ENCODE measurements around the gene COL21A1. TPM values are rescaled to one million over a fixed set of nuclear protein-coding genes. Genes with fewer than 3 reads are reported as not detected.

COL21A1 gene
- total and polyA plus RNA-seq, 3 experiments from 2014 or later, result not detected

DNA sequence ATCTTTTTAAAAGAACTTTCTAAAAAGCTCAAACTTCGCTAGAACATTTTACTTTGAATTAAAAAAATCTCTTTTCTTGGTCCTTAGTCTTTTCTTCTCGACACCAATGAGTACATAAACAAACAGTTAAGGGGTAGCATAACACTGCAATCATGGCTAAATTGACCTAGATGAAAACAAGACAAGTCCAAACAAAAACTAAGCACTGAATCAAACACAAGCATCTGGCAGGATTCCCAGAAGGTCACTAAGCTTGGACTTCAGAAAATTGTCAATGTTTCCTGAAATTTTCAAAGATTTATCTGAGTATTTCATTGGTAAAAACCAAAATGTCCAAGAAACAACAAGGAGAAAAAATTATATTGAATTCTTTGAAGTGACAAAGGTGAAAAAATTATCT, 5.0 kb downstream of the COL21A1 start:
- Mint-ChIP-seq H3K36me3 (no peaks in the 10 kb centered on the region), H3K9me3 (peaks cover 0 to 4% (median 2%) of the 10 kb centered on the region in 5 donors), H3K27ac (no peak overlapping the region), H3K27me3 (no peaks in the 10 kb centered on the region), H3K4me1 (no peaks in the 10 kb centered on the region), H3K4me3 (no peak overlapping the region)
- no peak overlapping the region for H3K27ac ChIP-seq (ENCODE audit: low read depth, low read length)
- no peaks in the 10 kb centered on the region for H3K9me3 ChIP-seq (ENCODE audit: low read length)
- ChIA-PET CTCF (no interaction called here), POLR2A (no interaction called here)
- no peak overlapping the region for H3K4me3 ChIP-seq (ENCODE audit: low read length)
- H3K36me3 ChIP-seq (ENCODE audit: insufficient read depth, low read length), result no peaks in the 10 kb centered on the region
- H3K4me1 ChIP-seq (ENCODE audit: insufficient read depth, low read length), result no peaks in the 10 kb centered on the region
- no peak for DNase-seq
- no peaks in the 10 kb centered on the region for H3K27me3 ChIP-seq (ENCODE audit: insufficient read depth, low read length, poor library complexity, severe bottlenecking)

DNA sequence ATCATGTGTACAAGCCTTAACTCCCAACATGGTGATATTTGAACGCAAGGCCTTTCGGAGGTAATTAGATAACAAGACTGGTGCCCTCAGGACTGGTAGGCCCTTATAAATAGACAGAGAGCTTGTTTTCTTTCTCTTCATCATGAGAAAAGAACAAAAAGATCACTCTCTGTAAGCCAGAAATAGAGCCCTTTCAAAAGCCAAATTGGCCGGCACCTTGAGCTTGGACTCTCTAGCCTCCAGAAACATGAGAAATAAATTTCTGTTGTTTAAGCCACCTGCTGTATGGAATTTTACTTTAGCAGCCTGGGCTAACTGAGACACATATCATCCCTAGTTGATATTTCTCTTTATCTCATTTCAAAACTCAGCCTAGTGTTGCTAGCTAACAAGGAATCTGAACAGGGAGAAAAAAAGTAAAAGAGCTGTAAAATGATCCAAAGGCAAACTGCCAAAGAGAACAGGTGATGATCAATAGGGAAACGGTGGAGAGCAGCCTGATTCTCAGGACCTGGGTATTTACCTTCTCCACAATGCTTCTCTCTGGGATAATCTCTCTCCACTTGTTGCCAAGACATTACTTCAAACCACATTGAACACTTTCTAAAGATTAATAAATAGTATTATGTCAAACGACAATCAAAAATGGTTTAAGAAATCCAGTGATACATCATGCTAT, 6.1 kb downstream of the COL21A1 start:
- no peak overlapping the region for H3K27ac Mint-ChIP-seq
- Histone ChIP-seq H3K9me3 (ENCODE audit: low read length) (no peaks in the 10 kb centered on the region), H3K27me3 (ENCODE audit: insufficient read depth, low read length, poor library complexity, severe bottlenecking) (no peaks in the 10 kb centered on the region), H3K4me1 (ENCODE audit: insufficient read depth, low read length) (no peaks in the 10 kb centered on the region), H3K36me3 (ENCODE audit: insufficient read depth, low read length) (no peaks in the 10 kb centered on the region), H3K27ac (ENCODE audit: low read depth, low read length) (no peak overlapping the region), H3K4me3 (ENCODE audit: low read length) (no peak overlapping the region)
- H3K9me3 Mint-ChIP-seq, result peaks cover 0 to 4% (median 3%) of the 10 kb centered on the region in 5 donors
- H3K4me3 Mint-ChIP-seq, result no peak overlapping the region
- POLR2A ChIA-PET, result no interaction called here
- H3K4me1 Mint-ChIP-seq, result no peaks in the 10 kb centered on the region
- no peaks in the 10 kb centered on the region for H3K36me3 Mint-ChIP-seq
- H3K27me3 Mint-ChIP-seq, result no peaks in the 10 kb centered on the region
- no peak for DNase-seq
- CTCF ChIA-PET, result no interaction called here

DNA sequence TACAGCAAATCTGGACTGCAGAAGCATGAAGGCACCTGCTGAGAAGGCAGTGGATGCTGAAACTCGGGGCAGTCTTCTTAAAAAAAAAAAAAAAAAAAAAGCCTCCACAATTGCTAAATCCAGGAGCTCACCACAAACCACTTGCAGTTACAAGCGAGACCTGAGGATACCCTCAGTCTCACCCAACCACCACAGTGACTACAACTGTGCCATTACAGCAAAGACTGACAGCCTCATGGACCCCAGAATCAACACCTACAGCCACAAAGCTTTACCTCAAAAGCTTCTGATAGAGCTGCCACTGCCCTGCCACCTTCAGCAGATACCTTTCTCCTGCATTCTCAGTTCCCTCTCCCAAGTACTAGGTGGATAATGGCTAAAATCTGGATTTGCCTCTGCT, 9.0 kb downstream of the COL21A1 start:
- H3K4me1 Mint-ChIP-seq, result no peaks in the 10 kb centered on the region
- H3K4me3 ChIP-seq (ENCODE audit: low read length), result no peak overlapping the region
- H3K9me3 Mint-ChIP-seq, result peaks cover 0 to 14% (median 0%) of the 10 kb centered on the region in 5 donors
- no peak overlapping the region for H3K27ac Mint-ChIP-seq
- H3K27me3 ChIP-seq (ENCODE audit: insufficient read depth, low read length, poor library complexity, severe bottlenecking), result no peaks in the 10 kb centered on the region
- no peaks in the 10 kb centered on the region for H3K36me3 ChIP-seq (ENCODE audit: insufficient read depth, low read length)
- H3K4me1 ChIP-seq (ENCODE audit: insufficient read depth, low read length), result no peaks in the 10 kb centered on the region
- H3K27me3 Mint-ChIP-seq, result no peaks in the 10 kb centered on the region
- H3K9me3 ChIP-seq (ENCODE audit: low read length), result no peaks in the 10 kb centered on the region
- no peak overlapping the region for H3K27ac ChIP-seq (ENCODE audit: low read depth, low read length)
- no peak overlapping the region for H3K4me3 Mint-ChIP-seq
- no peaks in the 10 kb centered on the region for H3K36me3 Mint-ChIP-seq
- ChIA-PET CTCF (no interaction called here), POLR2A (no interaction called here)
- DNase-seq, result no peak

DNA sequence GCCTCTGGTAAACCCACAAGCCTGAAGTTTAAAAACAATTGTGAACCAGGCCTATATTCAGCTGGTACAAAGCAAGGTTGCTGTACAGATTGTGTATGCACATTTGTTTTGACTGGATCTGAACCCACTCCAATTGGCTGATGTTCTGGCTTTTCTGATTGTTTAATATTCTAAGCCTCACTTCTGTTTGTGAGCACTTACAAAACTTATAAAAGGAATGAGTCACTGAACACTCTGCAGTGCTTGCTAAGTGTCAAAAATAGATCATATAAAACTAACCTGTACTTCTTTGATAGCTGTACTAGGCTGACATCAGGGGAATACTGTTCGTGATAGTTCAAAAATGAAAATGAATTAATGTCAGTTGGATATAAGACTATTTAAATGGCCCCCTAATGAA, 12.1 kb downstream of the COL21A1 start:
- Histone ChIP-seq H3K27ac (ENCODE audit: low read depth, low read length) (no peak overlapping the region), H3K36me3 (ENCODE audit: insufficient read depth, low read length) (no peaks in the 10 kb centered on the region), H3K27me3 (ENCODE audit: insufficient read depth, low read length, poor library complexity, severe bottlenecking) (no peaks in the 10 kb centered on the region), H3K4me1 (ENCODE audit: insufficient read depth, low read length) (no peaks in the 10 kb centered on the region), H3K9me3 (ENCODE audit: low read length) (no peaks in the 10 kb centered on the region), H3K4me3 (ENCODE audit: low read length) (no peak overlapping the region)
- Mint-ChIP-seq H3K36me3 (no peaks in the 10 kb centered on the region), H3K4me1 (no peaks in the 10 kb centered on the region), H3K9me3 (peaks cover 0 to 15% (median 2%) of the 10 kb centered on the region in 5 donors), H3K4me3 (no peak overlapping the region), H3K27me3 (no peaks in the 10 kb centered on the region), H3K27ac (no peak overlapping the region)
- DNase-seq, result no peak
- ChIA-PET CTCF (no interaction called here), POLR2A (no interaction called here)

DNA sequence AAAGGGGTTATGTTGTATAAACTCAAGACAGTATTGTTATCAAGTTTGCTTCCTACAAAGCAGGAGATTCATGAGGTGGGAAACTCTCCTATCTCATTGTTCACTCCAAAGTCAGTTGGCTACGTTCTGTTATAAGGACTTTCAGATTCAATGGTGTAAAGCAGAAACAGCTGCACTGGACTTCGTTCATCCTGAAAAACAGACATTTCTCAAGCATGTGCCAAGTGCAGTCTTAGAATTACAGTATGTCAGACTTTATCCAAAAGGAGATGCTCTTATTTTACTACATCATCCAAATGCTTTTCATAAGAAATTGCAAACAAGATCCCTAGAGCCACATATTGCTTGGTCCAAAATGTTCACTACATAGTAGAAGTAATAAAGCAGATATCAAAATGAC, 14.9 kb downstream of the COL21A1 start:
- POLR2A ChIA-PET, result no interaction called here
- Histone ChIP-seq H3K27me3 (ENCODE audit: insufficient read depth, low read length, poor library complexity, severe bottlenecking) (no peaks in the 10 kb centered on the region), H3K4me3 (ENCODE audit: low read length) (no peak overlapping the region), H3K27ac (ENCODE audit: low read depth, low read length) (no peak overlapping the region), H3K36me3 (ENCODE audit: insufficient read depth, low read length) (no peaks in the 10 kb centered on the region), H3K4me1 (ENCODE audit: insufficient read depth, low read length) (no peaks in the 10 kb centered on the region), H3K9me3 (ENCODE audit: low read length) (no peaks in the 10 kb centered on the region)
- no peak for DNase-seq
- H3K27me3 Mint-ChIP-seq, result no peaks in the 10 kb centered on the region
- H3K9me3 Mint-ChIP-seq, result peaks cover 0 to 14% (median 5%) of the 10 kb centered on the region in 5 donors
- no peak overlapping the region for H3K27ac Mint-ChIP-seq
- no peak overlapping the region for H3K4me3 Mint-ChIP-seq
- H3K36me3 Mint-ChIP-seq, result no peaks in the 10 kb centered on the region
- no peaks in the 10 kb centered on the region for H3K4me1 Mint-ChIP-seq
- CTCF ChIA-PET, result no interaction called here

DNA sequence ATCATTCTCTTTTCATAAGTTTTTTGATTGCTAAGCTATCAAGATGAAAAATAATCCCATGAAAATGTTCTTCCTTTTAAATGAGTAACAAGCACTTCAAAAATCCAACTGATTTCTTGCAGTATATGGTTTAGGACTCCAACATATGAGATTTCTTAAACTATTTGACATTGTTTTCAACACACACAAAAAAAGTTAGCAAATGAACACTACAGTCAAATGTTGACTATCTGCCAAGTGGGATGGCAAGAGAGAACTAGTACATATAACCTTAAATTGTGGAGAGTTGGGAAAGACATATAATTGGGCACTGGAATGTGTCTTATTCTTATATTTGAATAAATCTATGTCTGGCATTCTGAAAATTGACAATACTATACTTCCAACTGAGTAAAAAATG, 15.6 kb downstream of the COL21A1 start:
- no peak overlapping the region for H3K27ac Mint-ChIP-seq
- no peak overlapping the region for H3K27ac ChIP-seq (ENCODE audit: low read depth, low read length)
- H3K4me1 ChIP-seq (ENCODE audit: insufficient read depth, low read length), result no peaks in the 10 kb centered on the region
- no peaks in the 10 kb centered on the region for H3K36me3 Mint-ChIP-seq
- no peaks in the 10 kb centered on the region for H3K27me3 ChIP-seq (ENCODE audit: insufficient read depth, low read length, poor library complexity, severe bottlenecking)
- no peaks in the 10 kb centered on the region for H3K27me3 Mint-ChIP-seq
- no peak overlapping the region for H3K4me3 Mint-ChIP-seq
- H3K4me1 Mint-ChIP-seq, result no peaks in the 10 kb centered on the region
- ChIA-PET CTCF (no interaction called here), POLR2A (no interaction called here)
- no peak overlapping the region for H3K4me3 ChIP-seq (ENCODE audit: low read length)
- H3K9me3 Mint-ChIP-seq, result peaks cover 0 to 11% (median 5%) of the 10 kb centered on the region in 5 donors
- no peaks in the 10 kb centered on the region for H3K36me3 ChIP-seq (ENCODE audit: insufficient read depth, low read length)
- no peak for DNase-seq
- H3K9me3 ChIP-seq (ENCODE audit: low read length), result no peaks in the 10 kb centered on the region

DNA sequence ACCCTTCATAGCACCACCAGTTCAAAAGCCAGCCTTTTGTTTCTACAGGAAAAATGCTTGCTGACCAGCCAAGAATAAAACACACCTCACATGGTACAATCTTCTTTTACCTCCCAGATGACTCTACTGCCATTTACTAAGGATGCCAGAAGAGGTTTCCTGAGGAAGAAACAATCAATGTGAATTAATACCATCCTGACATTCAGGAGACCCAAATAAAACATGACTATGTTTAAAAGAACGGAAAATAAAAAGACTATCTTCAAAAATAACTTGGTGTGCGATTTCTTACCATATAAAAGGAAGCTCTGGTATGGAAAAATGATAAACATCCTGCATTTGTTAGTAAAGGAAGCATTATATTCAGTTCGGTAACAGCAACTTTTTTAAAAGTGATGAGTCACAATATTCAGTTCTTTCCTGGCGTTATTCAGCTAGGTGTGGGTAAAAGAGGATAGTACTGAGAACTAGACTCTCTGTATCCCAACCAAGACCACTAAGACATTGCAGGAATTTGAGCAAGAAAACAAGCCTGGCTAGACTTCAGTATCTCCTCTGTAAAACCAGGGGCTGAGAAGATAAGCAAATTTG, 16.3 kb downstream of the COL21A1 start:
- Mint-ChIP-seq H3K36me3 (no peaks in the 10 kb centered on the region), H3K4me1 (no peaks in the 10 kb centered on the region), H3K27me3 (no peaks in the 10 kb centered on the region), H3K4me3 (no peak overlapping the region), H3K9me3 (peaks cover 0 to 11% (median 8%) of the 10 kb centered on the region in 5 donors), H3K27ac (no peak overlapping the region)
- no peak for DNase-seq
- H3K27ac ChIP-seq (ENCODE audit: low read depth, low read length), result no peak overlapping the region
- H3K27me3 ChIP-seq (ENCODE audit: insufficient read depth, low read length, poor library complexity, severe bottlenecking), result no peaks in the 10 kb centered on the region
- no peaks in the 10 kb centered on the region for H3K36me3 ChIP-seq (ENCODE audit: insufficient read depth, low read length)
- no peaks in the 10 kb centered on the region for H3K9me3 ChIP-seq (ENCODE audit: low read length)
- ChIA-PET CTCF (no interaction called here), POLR2A (no interaction called here)
- no peak overlapping the region for H3K4me3 ChIP-seq (ENCODE audit: low read length)
- no peaks in the 10 kb centered on the region for H3K4me1 ChIP-seq (ENCODE audit: insufficient read depth, low read length)

DNA sequence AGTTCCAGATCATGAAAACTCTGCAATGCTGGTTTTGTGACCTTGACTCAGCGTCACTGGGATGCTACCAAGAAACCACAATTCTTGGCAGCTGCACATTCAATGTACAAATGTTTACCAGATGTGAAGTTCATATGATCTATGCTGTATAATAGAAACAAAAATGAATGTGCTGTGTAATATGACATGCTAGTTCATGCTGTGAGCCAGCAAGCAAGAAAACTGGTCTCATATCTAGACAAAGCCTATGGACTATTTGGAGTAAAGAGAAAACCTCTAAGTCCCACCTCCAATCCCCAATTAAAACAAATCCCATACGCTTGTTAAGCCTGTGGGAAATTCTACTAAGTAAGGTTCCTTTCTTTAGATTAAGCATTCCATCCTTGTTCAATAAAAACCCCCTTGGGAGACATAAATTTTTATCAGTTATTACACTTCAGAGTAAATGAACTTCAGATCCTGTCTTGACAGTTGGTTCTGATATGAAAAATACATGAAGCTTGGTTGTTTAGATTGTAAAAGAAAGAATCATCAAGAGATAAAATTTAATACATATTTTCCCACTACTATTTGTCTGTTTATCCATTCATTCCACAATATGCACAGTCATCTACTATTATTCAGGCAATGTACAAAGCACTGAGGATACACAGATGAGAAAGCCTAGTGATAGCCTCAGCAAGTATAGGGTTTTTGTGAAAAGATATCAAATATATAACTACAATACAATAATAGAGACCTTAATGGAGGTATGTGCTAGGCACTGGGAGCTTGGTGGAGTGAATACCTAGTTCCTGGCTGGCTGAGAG, 20.1 kb downstream of the COL21A1 start:
- Histone ChIP-seq H3K4me1 (ENCODE audit: insufficient read depth, low read length) (no peaks in the 10 kb centered on the region), H3K36me3 (ENCODE audit: insufficient read depth, low read length) (no peaks in the 10 kb centered on the region), H3K9me3 (ENCODE audit: low read length) (no peaks in the 10 kb centered on the region), H3K27ac (ENCODE audit: low read depth, low read length) (no peak overlapping the region), H3K27me3 (ENCODE audit: insufficient read depth, low read length, poor library complexity, severe bottlenecking) (no peaks in the 10 kb centered on the region), H3K4me3 (ENCODE audit: low read length) (no peak overlapping the region)
- no peak overlapping the region for H3K4me3 Mint-ChIP-seq
- H3K36me3 Mint-ChIP-seq, result no peaks in the 10 kb centered on the region
- H3K27ac Mint-ChIP-seq, result no peak overlapping the region
- ChIA-PET CTCF (no interaction called here), POLR2A (no interaction called here)
- DNase-seq, result no peak
- H3K9me3 Mint-ChIP-seq, result peaks cover 0 to 11% (median 10%) of the 10 kb centered on the region in 5 donors
- no peaks in the 10 kb centered on the region for H3K4me1 Mint-ChIP-seq
- H3K27me3 Mint-ChIP-seq, result no peaks in the 10 kb centered on the region
